Measurements from ENCODE around the gene LRRC45.

DNA sequence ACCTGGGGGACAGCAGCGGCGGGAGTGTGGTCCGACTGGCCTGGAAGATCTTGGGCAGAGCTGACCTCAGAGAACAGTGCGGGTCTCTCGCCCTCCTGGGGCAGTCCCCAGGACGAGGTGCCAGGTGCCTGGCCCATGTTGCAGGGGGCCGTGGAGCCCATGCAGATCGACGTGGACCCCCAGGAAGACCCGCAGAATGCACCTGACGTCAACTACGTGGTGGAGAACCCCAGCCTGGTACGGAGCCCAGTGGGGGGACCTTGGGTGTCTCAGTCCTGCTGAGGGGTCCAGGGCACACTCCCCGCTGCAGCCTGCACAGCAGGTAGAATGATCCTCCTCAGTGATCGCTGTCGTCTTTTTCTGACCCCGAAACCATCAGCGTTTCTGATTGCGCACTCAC lies 30.0 kb downstream of the LRRC45 start:
- TF ChIP-seq, protein P1, sequence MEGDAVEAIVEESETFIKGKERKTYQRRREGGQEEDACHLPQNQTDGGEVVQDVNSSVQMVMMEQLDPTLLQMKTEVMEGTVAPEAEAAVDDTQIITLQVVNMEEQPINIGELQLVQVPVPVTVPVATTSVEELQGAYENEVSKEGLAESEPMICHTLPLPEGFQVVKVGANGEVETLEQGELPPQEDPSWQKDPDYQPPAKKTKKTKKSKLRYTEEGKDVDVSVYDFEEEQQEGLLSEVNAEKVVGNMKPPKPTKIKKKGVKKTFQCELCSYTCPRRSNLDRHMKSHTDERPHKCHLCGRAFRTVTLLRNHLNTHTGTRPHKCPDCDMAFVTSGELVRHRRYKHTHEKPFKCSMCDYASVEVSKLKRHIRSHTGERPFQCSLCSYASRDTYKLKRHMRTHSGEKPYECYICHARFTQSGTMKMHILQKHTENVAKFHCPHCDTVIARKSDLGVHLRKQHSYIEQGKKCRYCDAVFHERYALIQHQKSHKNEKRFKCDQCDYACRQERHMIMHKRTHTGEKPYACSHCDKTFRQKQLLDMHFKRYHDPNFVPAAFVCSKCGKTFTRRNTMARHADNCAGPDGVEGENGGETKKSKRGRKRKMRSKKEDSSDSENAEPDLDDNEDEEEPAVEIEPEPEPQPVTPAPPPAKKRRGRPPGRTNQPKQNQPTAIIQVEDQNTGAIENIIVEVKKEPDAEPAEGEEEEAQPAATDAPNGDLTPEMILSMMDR (conservative IDR thresholded peaks at IDR 0.05; ENCODE audit: low read depth, low read length): no peak
- TF ChIP-seq RCOR1 (IDR thresholded peaks at IDR 0.05; ENCODE audit: insufficient replicate concordance, low read length) (no peak), SMC3 (IDR thresholded peaks at IDR 0.05; ENCODE audit: low read depth, low read length) (no peak)

Measured in IMR-90 (cell line).